Kasumi-1 (cell line): ENCODE measurements around the gene CACNB4.
"Not testable (repeated sequence)": the region's sequence is repeated elsewhere in the genome, so short reads cannot be mapped to it uniquely, and the experiment has no call there.

Source experiments
- DNase-seq, 2 experiments: peaks; one replicate each; lab custom pipeline; 2025; lab: John Stamatoyannopoulos, UW

Gene CACNB4

GRCh38 chr2:152019732-152020131, 79.1 kb downstream of the CACNB4 start:
- peak; percentile 32 to 62 for DNase-seq

GRCh38 chr2:152016181-152017120, 82.4 kb downstream of the CACNB4 start:
- no peak for DNase-seq

- DNase-seq, result no peak
These were observed 83.3 kb downstream of the CACNB4 start for GRCh38 chr2:152015552-152015951.

- DNase-seq, result no peak
These were observed 86.1 kb downstream of the CACNB4 start for GRCh38 chr2:152012697-152013096.

GRCh38 chr2:152011724-152012123, 87.1 kb downstream of the CACNB4 start:
- no peak for DNase-seq

- DNase-seq, result peak; percentile 82 to 90
These were observed 93.2 kb downstream of the CACNB4 start for GRCh38 chr2:152005607-152006006.

GRCh38 chr2:152003283-152003682, 95.6 kb downstream of the CACNB4 start:
- DNase-seq, result not testable (repeated sequence)

GRCh38 chr2:151999053-151999452, 99.8 kb downstream of the CACNB4 start:
- peak; percentile 86 to 91 for DNase-seq

- DNase-seq, result no peak
These were observed 102.4 kb downstream of the CACNB4 start for GRCh38 chr2:151996243-151997003.

GRCh38 chr2:151995161-151995557, 103.7 kb downstream of the CACNB4 start:
- no peak for DNase-seq

GRCh38 chr2:151994178-151994577, 104.7 kb downstream of the CACNB4 start:
- DNase-seq, result not testable (repeated sequence)

GRCh38 chr2:151991010-151991409, 107.8 kb downstream of the CACNB4 start:
- no peak for DNase-seq

GRCh38 chr2:151989378-151989777, 109.5 kb downstream of the CACNB4 start:
- DNase-seq, result no peak

- no peak for DNase-seq
These were observed 111.4 kb downstream of the CACNB4 start for GRCh38 chr2:151987484-151987883.

GRCh38 chr2:151984424-151985083, 114.3 kb downstream of the CACNB4 start:
- peak in 1 of 2 experiments; percentile 29 for DNase-seq

GRCh38 chr2:151983221-151983620, 115.6 kb downstream of the CACNB4 start:
- no peak for DNase-seq

GRCh38 chr2:151981886-151982285, 117.0 kb downstream of the CACNB4 start:
- no peak for DNase-seq

- DNase-seq, result peak in 1 of 2 experiments; percentile 39
These were observed 119.2 kb downstream of the CACNB4 start for GRCh38 chr2:151979694-151980093.

GRCh38 chr2:151978709-151979108, 120.1 kb downstream of the CACNB4 start:
- DNase-seq, result no peak

GRCh38 chr2:151977631-151978030, 121.2 kb downstream of the CACNB4 start:
- DNase-seq, result no peak

- no peak for DNase-seq
These were observed 121.9 kb downstream of the CACNB4 start for GRCh38 chr2:151976945-151977353.
